Fibroblast of mammary gland (primary cell): ENCODE measurements around the gene ZNF488.

Experiments
- DNase-seq: peaks from one replicate; pipeline ENCODE4 v3.0.0-alpha.2; 2010; ENCODE audit warnings: low read depth
- H3K4me3 ChIP-seq: 2 replicates; pipeline ENCODE4 v1.5.1; 2011; ENCODE audit warnings: low read depth, mild to moderate bottlenecking, low read length, moderate library complexity; ENCODE audit not compliant: control insufficient read depth
- CTCF ChIP-seq: conservative IDR thresholded peaks from 2 replicates; pipeline ENCODE4 v1.5.1; 2011; ENCODE audit warnings: low read depth, low read length, inconsistent platforms; ENCODE audit not compliant: control insufficient read depth, insufficient read depth

ZNF488 gene

DNA sequence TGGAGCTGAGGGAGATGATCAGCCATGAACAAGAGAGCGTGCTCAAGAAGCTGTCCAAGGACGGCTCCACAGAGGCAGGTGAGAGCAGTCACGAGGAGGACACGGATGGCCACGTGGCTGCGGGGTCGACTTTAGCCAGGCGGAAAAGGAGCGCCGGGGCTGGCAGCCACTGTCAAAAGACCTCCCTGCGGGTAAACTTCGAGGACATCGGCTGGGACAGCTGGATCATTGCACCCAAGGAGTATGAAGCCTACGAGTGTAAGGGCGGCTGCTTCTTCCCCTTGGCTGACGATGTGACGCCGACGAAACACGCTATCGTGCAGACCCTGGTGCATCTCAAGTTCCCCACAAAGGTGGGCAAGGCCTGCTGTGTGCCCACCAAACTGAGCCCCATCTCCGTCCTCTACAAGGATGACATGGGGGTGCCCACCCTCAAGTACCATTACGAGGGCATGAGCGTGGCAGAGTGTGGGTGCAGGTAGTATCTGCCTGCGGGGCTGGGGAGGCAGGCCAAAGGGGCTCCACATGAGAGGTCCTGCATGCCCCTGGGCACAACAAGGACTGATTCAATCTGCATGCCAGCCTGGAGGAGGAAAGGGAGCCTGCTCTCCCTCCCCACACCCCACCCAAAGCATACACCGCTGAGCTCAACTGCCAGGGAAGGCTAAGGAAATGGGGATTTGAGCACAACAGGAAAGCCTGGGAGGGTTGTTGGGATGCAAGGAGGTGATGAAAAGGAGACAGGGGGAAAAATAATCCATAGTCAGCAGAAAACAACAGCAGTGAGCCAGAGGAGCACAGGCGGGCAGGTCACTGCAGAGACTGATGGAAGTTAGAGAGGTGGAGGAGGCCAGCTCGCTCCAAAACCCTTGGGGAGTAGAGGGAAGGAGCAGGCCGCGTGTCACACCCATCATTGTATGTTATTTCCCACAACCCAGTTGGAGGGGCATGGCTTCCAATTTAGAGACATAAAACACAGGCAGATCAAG is 58.5 kb downstream of the ZNF488 start:
- TF ChIP-seq CTCF, result no peak
- H3K4me3 ChIP-seq, result no peak overlapping the region
- DNase-seq, result no peak

DNA sequence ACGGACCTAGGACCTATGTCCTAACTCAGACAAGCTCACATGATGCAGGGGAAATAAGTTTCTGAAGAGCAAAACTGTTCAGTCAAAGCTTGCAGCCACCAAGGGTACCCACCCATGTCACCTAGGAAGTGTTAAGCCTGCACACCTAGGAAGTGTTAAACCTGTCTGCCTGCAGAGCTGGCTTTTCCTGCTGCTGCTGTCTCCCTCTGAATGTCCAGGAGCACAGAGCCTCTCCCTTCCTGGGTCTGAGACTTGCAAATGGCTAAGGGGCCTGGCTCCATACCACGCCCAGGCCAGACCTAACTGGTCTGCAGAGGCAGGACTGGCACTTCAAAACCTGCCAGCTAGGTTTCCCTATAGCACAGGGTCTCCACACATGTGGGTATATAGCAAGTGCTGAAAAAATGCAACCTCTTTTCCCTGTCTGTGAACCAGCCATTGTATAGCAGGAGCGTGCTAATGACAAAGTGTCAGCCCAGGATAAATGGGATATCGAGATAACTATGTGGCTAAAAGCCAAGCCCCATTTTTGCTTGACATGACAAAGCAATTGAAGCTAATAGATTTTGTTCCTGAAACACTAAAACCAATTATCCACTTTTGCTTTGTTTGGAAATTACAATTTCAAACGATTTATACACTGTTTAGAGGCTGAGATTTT is 60.3 kb downstream of the ZNF488 start:
- TF ChIP-seq CTCF, result no peak
- DNase-seq, result no peak
- H3K4me3 ChIP-seq, result no peak overlapping the region

DNA sequence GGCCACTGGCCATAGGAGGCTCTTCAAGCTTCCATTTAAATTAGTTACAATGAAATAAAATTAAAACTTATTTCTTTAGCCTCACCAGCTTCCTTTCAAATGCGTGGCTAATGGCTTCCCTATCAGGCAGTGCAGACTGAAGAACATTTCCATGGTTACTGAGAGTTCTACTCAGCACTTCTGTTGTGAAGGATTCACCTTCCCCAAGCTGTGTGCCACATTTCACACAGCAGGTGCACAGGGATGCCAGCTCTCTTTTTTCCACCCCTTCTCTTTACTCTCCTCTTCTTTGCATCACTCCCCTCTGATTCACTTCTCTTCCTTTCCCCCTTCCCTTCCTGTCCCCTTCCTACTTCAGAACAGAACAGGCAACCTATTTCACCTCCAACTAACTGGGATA is 61.0 kb downstream of the ZNF488 start:
- no peak for TF ChIP-seq CTCF
- no peak overlapping the region for H3K4me3 ChIP-seq
- DNase-seq, result no peak

- no peak within 1 kb of the TSS for H3K4me3 ChIP-seq
- no peak for DNase-seq
- TF ChIP-seq CTCF, result no peak
Measured at GRCh38 chr10:47322300-47323061, 61.6 kb downstream of the ZNF488 start, which contains the start of gene GDF2. Gene GDF2 (plus strand): TSS chr10:47322454. CDS start chr10:47322669, 215 bp downstream.

DNA sequence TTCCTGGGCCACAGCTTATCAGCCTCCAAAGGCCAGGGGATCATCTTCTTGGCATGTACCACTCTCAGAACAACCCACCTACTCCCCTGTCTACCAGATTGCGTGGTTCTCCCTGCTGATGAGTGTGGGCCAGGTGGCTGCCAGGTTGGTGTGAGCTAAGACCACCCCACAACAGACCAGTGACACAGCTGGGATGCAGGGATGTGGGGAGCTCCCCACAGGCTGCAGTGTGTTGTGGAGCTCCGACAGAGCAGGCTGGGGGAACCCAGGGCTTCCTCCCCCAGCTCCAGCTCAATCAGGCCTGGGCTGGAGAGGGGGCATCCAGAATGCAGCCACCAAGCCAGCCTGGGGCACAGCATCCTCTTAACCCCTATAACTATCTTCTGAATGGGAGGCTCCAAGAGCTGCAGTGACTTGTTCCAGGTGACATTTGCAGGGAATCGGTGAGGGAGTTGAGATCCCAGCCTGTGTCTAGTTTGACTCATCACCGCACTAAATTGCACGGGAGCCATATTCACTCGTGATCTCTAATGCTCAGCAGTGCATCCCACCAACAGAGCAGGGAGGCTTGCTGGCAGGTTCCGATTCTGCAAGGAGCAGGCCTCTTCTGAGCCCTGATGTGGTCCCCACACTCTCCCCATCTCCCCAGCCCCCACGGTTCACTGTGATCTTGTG is 62.4 kb downstream of the ZNF488 start:
- no peak overlapping the region for H3K4me3 ChIP-seq
- no peak for TF ChIP-seq CTCF
- no peak for DNase-seq

- no peak for TF ChIP-seq CTCF
- no peak for DNase-seq
- no peak overlapping the region for H3K4me3 ChIP-seq
Measured at GRCh38 chr10:47320812-47321211, 63.3 kb downstream of the ZNF488 start.
